ENCODE data around the gene EOGT.

GRCh38 chr3:68973639-68974038 lies 39.8 kb downstream of the EOGT start:
- no peak for TF ChIP-seq CTCF (conservative IDR thresholded peaks at IDR 0.05 in 1 of 2, IDR thresholded peaks at IDR 0.05 in 1 of 2; ENCODE audit: extremely low read depth in 1 of 2, insufficient read depth in 1 of 2, low read depth in 1 of 2, low read length in 2 of 2)
- no peak for TF ChIP-seq EZH2 (IDR thresholded peaks at IDR 0.05; ENCODE audit: borderline replicate concordance, low read length)

Data from mammary epithelial cell (primary cell).